HL-60/S4 treated with retinoic acid at 250 ng/mL for 4 days and 3 days (cell line): Measurements from ENCODE around the gene HOXD12.

Source experiments
- in situ Hi-C: fragments of 300-500 bp; cut with MboI; formaldehyde crosslinking; loops from 2 replicates; pipeline ENCODE4 v1.7.0; 2022; ENCODE audit warnings: low sequenced_read_pairs

The HOXD12 gene

GRCh38 chr2:176103194-176103593 lies 3.6 kb downstream of the HOXD12 start:
- in situ Hi-C loops, result loop anchor here (25.0 kb wide), 1 partner anchor 1209 kb away; no protein-coding TSS in a partner anchor

- in situ Hi-C loops, result loop anchor here (25.0 kb wide), 1 partner anchor 1208 kb away; no protein-coding TSS in a partner anchor
Observed at GRCh38 chr2:176103742-176104315, 4.2 kb downstream of the HOXD12 start.

GRCh38 chr2:176104316-176105077 lies 4.9 kb downstream of the HOXD12 start:
- in situ Hi-C loops, result loop anchor here (25.0 kb wide), 1 partner anchor 1208 kb away; no protein-coding TSS in a partner anchor

- in situ Hi-C loops, result loop anchor here (25.0 kb wide), 1 partner anchor 1207 kb away; no protein-coding TSS in a partner anchor
Observed at GRCh38 chr2:176105078-176105729, 5.6 kb downstream of the HOXD12 start.

- in situ Hi-C loops, result loop anchor here (25.0 kb wide), 1 partner anchor 1206 kb away; no protein-coding TSS in a partner anchor
Observed at GRCh38 chr2:176105730-176106580, 6.4 kb downstream of the HOXD12 start.

- in situ Hi-C loops, result loop anchor here (25.0 kb wide), 1 partner anchor 1205 kb away; no protein-coding TSS in a partner anchor
Observed at GRCh38 chr2:176106581-176107539, 7.3 kb downstream of the HOXD12 start, which contains the start of gene HOXD11. Gene HOXD11 (plus strand): TSS chr2:176107280. CDS start chr2:176107356, 76 bp downstream.

GRCh38 chr2:176107731-176108181 lies 8.2 kb downstream of the HOXD12 start:
- in situ Hi-C loops, result loop anchor here (25.0 kb wide), 1 partner anchor 1205 kb away; no protein-coding TSS in a partner anchor

- in situ Hi-C loops, result loop anchor here (25.0 kb wide), 1 partner anchor 1203 kb away; no protein-coding TSS in a partner anchor
Observed at GRCh38 chr2:176109192-176109901, 9.8 kb downstream of the HOXD12 start.

- in situ Hi-C loops, result loop anchor here (25.0 kb wide), 1 partner anchor 1202 kb away; no protein-coding TSS in a partner anchor
Observed at GRCh38 chr2:176109946-176110345, 10.4 kb downstream of the HOXD12 start.

GRCh38 chr2:176110415-176111308 lies 11.1 kb downstream of the HOXD12 start:
- in situ Hi-C loops, result loop anchor here (25.0 kb wide), 1 partner anchor 1202 kb away; no protein-coding TSS in a partner anchor

- in situ Hi-C loops, result loop anchor here (25.0 kb wide), 1 partner anchor 1201 kb away; no protein-coding TSS in a partner anchor
Observed at GRCh38 chr2:176111309-176111663, 11.7 kb downstream of the HOXD12 start.

- in situ Hi-C loops, result loop anchor here (25.0 kb wide), 1 partner anchor 1200 kb away; no protein-coding TSS in a partner anchor
Observed at GRCh38 chr2:176111846-176112374, 12.3 kb downstream of the HOXD12 start.

GRCh38 chr2:176112375-176113302 lies 13.0 kb downstream of the HOXD12 start:
- in situ Hi-C loops, result loop anchor here (25.0 kb wide), 1 partner anchor 1200 kb away; no protein-coding TSS in a partner anchor

- in situ Hi-C loops, result loop anchor here (25.0 kb wide), 1 partner anchor 1198 kb away; no protein-coding TSS in a partner anchor
Observed at GRCh38 chr2:176114120-176114929, 14.7 kb downstream of the HOXD12 start.
